HG03571 (cell line): ENCODE measurements around the gene COL6A1.

Source experiments
- ATAC-seq: cut with Tn5 transposase; IDR thresholded peaks from one replicate; pipeline ENCODE4 v1.9.1; 2021; ENCODE audit not compliant: unreplicated experiment

Gene COL6A1

GRCh38 chr21:46023555-46023954 is 42.0 kb downstream of the COL6A1 start:
- ATAC-seq: no peak

GRCh38 chr21:46024141-46024540 is 42.6 kb downstream of the COL6A1 start:
- ATAC-seq: no peak

DNA sequence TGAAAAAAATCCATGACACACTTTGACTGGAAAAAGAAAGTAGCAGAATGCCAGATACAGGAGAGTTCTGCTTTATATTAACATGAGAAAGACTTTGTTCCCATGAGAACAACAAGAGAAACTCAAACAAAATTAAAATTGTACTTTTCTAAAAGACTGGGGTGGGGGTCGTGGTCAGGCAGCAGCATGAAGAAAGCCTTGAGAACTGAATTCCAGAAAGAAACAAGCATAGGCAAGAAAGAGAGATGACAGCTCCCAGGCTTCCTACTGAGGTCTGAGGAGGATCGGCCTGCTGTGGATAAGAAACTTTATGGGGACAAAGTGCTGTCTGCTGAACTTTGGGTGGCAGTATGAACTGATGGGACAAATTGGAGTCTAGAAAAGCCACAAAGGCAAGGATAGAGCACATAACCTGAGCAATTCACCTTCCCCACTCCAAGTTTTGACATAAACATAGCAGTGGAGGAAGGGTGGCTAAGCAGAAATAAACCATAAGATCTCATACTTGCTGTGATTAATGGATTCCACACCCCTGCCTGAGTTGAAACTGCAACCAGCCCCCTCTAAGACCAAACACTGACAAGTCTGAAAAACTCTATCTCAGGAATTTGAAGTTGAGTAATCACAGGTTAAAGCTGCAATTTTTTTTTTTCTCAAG is 43.7 kb downstream of the COL6A1 start:
- ATAC-seq: no peak

DNA sequence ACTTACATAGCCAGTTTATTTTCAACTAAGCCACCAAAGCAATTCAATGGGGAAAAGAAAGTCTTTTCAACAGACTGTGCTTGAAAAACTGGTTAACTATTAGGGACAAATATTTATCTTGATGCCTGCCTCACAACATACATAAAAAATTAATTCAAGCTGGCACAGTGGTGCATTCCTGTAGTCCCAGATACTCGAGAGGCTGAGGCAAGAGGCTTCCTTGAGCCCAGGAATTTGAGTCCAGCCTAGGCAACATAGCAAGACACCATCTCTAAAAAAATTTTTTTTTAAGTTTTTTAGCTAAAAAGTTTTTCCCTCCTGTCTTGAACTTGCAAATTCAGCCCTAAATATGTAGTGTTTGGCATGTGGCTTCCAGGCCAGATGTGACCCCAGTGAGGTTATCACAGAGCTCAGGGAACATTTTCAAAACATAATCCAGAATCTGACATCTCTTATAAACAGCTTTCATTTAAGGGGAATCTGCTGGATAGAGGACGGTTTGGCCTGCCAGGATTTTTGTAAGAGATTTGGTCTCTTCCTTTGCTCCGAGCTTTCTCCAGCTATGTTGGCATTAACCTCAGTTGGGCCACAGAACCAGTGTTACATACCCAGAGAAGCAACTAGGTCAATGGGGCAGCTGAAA is 46.4 kb downstream of the COL6A1 start:
- ATAC-seq: no peak

DNA sequence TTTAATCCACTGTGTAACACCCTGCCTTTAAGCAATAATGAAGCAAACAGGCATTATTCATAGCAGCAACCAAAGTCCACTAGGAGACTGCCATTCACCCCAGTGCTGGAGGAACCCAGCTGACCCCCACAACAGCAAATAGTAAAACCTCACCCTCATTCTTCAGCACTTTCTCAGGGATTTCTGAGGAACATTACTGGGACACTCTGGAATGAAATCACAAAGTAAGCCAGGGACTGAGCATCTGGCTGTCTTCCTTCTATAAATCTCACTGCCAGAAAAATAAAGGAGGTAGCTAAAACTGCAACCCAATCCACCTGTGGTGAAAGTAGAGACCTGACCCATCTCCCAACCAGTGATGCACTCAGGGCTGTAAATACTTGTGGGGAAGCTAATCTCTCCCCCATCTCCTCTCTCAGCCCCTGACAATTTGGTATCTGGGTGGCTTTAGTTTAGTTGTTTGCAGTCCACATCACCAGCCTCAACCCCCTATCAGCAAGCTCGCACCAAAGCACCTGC is 47.1 kb downstream of the COL6A1 start:
- ATAC-seq: no peak

DNA sequence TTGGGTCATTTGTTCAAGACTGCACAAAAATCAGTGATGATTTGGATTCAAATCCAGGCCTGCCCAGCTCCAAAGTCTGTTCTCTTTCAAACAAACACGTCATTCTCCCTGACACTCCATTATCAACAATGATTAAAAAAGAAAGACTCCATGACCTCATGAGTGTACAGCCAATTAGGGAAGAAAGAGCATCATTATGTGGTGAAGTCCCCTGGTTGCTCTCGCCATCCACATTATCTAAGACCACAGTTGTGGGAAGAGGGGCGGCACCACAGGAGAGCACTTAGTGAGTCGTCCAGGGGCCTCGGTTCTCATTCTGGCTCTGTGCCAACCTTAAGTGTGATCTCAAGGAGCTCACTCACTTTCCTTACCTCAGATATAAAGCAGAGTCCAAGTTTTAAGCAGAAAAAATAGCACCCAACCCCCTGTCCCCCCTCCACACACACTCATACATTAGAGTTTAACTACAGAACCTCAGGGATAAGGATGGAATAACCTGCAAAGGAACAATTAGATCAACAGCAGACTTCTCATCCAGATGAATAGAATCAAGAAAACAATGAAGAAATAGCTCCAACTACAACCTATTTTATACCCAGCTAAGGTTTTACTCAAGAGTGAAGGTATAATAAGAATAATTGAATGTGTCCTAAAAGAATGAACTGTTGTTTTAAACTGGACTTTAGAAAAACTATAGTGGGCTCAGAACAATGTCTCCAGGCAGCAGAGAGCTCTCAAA is 47.8 kb downstream of the COL6A1 start:
- no peak for ATAC-seq

- ATAC-seq: no peak
Observed at GRCh38 chr21:46031484-46031883, 49.9 kb downstream of the COL6A1 start.

DNA sequence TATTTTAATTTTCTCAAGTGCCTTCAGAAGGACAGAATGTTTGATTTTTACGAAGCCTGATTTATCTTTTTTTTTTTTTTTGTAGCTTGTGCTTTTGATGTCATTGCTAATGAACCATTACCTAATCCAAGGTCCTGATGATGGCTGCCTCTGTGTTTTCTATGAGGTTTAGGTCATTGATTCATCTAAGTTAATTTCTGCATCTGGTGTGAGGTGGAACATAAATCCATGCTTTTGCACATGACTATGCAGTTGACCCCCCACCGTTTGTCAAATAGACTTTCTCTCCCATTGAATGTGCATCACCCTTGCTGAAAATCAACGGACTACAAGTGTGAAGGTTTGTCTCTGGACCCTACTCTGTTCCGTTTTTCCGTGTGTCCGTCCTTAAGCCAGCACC is 50.5 kb downstream of the COL6A1 start:
- ATAC-seq: no peak

DNA sequence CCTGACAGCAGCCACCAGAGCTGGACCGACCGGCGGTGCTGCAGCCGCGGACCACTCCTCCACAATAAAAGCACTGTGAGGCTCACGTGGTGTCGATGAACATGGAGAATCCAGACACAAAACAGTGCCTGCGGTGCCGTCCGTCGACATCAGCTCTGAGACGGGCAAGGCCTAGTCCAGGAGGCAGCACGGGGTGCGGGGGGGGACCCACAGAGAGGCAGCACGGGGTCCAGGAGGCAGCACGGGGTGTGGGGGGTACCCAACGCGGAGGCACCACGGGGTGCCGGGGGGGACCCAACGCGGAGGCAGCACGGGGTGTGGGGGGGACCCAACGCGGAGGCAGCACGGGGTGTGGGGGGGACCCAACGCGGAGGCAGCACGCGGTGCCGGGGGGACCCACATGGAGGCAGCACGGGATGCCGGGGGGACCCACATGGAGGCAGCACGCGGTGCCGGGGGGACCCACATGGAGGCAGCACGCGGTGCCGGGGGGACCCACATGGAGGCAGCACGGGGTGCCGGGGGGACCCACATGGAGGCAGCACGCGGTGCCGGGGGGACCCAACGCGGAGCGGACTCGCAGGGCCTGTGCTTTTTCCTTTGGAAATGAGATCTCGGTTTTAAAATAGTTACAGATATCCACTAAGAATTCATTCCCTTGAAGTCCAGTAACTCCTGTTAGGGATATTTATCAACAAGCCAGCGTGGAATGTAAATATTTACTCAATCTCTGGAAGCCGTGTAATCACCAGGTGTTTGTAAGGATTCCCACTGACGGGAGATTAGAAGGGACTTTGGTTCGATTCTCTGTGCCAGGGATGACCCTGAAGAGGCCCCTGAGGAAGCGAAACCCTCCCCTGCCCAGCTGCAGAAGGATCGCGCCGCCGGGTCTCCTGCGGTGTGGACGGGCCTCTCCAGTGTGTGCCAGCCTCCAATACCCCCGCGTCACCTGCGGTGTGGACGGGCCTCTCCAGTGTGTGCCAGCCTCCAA is 52.1 kb downstream of the COL6A1 start:
- ATAC-seq: no peak

- no peak for ATAC-seq
Observed at GRCh38 chr21:46035809-46036695, 54.5 kb downstream of the COL6A1 start.

- no peak for ATAC-seq
Observed at GRCh38 chr21:46036696-46037330, 55.2 kb downstream of the COL6A1 start.

DNA sequence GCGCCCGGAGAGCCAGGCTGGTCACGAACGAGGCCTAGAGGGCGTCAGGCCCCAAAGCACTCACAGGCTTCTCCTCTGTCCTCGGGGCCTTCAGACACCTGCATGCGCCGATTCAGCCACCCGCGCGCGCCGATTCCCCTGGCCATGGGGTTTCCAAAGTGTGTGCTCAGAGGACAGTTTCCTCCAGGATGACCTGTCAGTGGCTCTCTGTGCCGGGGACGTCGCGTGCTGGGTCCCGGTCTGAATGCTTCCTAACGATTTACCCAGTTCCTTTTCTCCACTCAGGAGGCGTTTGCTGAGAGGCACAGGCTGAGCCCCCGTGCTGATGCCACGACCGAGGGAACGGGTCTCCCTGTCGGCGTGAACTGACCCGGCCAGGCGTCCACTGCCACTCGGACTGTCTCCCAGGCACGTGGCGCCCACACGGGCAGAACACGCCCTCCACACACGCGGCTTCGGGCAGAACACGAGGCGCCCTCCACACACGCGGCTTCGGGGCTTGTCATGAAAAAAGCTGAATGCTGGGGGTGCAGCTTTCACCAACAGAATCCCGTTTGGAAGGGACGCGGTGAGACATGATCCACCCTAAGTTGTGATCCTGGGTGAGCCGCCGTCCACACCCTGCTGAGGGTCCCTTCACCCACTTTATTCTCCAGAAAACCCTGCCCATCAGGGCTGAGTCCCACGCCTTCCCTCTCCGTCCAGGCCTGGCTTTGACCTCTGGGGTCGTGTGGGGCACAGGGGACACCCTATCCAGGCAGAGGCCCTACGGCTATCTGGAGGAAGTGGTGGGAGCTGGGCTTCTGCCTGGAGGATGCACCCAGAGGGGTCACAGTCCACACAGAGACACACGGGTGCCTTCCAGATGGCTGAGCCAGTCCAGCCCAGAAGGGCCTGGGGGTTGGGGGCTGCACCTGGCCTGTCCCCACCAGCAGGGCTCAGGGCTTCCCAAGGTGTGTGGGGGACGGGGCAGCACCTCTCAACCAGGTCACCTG is 56.1 kb downstream of the COL6A1 start:
- ATAC-seq: no peak

GRCh38 chr21:46038341-46038829 is 56.8 kb downstream of the COL6A1 start:
- ATAC-seq: no peak

- ATAC-seq: no peak
Observed at GRCh38 chr21:46038871-46039397, 57.4 kb downstream of the COL6A1 start.

DNA sequence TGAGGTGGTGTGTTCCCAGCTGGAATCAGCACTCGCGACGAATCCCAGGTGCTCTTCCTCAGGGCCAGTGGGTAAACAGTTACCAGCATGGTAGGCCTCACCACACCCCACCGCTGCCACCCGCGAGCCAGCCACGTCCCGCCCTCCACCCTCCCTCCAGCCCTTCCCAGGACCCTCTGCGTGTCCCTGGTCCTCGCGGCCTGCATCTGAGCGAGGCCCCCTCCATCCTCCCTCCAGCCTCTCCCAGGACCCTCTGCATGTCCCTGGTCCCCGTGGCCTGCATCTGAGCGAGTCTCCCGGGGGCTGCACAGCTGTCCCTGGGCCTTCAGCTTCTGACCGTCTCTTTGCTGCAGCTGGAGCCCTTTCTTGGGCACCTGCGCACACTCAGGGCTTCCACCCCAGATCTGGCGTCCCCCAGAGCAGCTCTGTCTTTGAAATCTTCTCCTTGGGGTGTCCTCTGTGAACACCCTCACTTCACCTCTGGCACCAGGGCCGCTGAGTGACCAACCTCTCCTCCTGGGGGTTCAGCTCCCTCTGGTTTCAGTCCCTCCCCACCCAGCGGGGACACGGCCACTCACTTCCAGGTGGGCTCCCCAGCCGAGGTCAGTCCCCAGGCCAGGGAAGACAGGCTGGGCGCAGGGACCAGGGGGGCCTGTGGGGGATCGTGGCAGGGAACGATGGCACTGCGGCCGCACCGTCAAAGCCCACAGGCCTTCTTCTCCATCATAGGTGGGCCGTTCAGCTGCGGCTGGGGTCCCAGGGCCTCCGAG is 58.5 kb downstream of the COL6A1 start:
- no peak for ATAC-seq

DNA sequence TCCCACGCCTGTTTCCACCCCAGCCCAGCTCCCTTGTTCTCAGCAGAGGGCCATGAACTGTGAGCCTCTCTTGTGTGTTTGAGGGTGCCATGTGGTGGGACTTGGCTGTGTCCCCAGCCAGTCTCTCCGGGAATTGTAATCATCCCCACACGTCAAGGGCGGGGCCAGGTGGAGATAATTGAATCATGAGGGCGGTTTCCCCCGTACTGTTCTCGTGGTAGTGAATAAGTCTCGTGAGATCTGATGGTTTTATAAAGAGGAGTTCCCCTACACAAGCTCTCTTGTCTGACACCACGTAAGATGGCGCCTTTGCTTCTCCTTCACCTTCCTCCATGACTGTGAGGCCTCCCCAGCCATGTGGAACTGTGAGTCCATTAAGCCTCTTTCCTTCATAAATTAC is 59.1 kb downstream of the COL6A1 start:
- no peak for ATAC-seq

GRCh38 chr21:46041183-46041582 is 59.6 kb downstream of the COL6A1 start:
- ATAC-seq: no peak
